HepG2 (cell line): Measurements from ENCODE around the gene LAMC1. TPM values are rescaled to one million over a fixed set of nuclear protein-coding genes. Genes with fewer than 3 reads are reported as not detected.

Source experiments
- ARHGAP35 ChIP-seq: sonication (generic); formaldehyde crosslinking; IDR thresholded peaks from 2 replicates; pipeline ENCODE4 v1.9.0; 2022; ENCODE audit warnings: mild to moderate bottlenecking, inconsistent platforms, moderate library complexity, missing genetic modification reagents, borderline replicate concordance
- CEBPG ChIP-seq: IDR thresholded peaks from 2 replicates; pipeline ENCODE4 v1.6.1; 2016
- HNF4G ChIP-seq, 2 experiments: sonication (generic) in 1 of 2; formaldehyde crosslinking in 1 of 2; IDR thresholded peaks; 2 replicates each; pipeline versions ENCODE4 v1.4.0 to v1.6.1; 2011 to 2020; ENCODE audit warnings: borderline replicate concordance in 2 of 2, low read depth in 2 of 2, mild to moderate bottlenecking in 2 of 2, low read length in 1 of 2, missing genetic modification reagents in 1 of 2, moderate library complexity in 1 of 2
- MAZ ChIP-seq, 2 experiments: sonication (generic) in 1 of 2; formaldehyde crosslinking in 1 of 2; IDR thresholded peaks; 2 replicates each; pipeline versions ENCODE4 v1.5.0 to v1.6.1; 2012 to 2020; ENCODE audit warnings: low read depth in 2 of 2, mild to moderate bottlenecking in 2 of 2, borderline replicate concordance in 1 of 2, improper control_type of control experiment in 1 of 2, low read length in 1 of 2, missing genetic modification reagents in 1 of 2, moderate library complexity in 1 of 2
- ZNF670 ChIP-seq: sonication (generic); formaldehyde crosslinking; IDR thresholded peaks from 2 replicates; pipeline ENCODE4 v1.8.0; 2022; ENCODE audit warnings: mild to moderate bottlenecking, missing genetic modification reagents, borderline replicate concordance
- polyA plus RNA-seq, 8 experiments: library from polyadenylated mRNA; depleted of rRNA in 3 of 8; stranded (reverse) in 7 of 8; unstranded in 1 of 8; fragments of >200 nt; fragmentation: Illumina TruSeq in 4 of 8; extraction: Trizol in 4 of 8; gene quantifications; 2 replicates each; pipeline versions ENCODE4 v1.2.1 to v1.2.3, GENCODE V29; 2011 to 2016; ENCODE audit warnings: low read depth in 4 of 8, missing spikeins in 1 of 8, mixed read lengths in 1 of 8; ENCODE audit not compliant: insufficient read depth in 1 of 8
- total RNA-seq, 5 experiments: library from RNA; depleted of rRNA; stranded (reverse); fragments of >200 nt; fragmentation: Illumina TruSeq; extraction: Trizol; gene quantifications; 2 replicates each; pipeline ENCODE4 v1.2.3, GENCODE V29; 2016; ENCODE audit warnings: low read depth in 1 of 5
- TF ChIP-seq, protein P1 (sequence below): sonication (generic); formaldehyde crosslinking; IDR thresholded peaks from 2 replicates; pipeline ENCODE4 v1.5.1; 2020; ENCODE audit warnings: missing genetic modification reagents, mild to moderate bottlenecking, borderline replicate concordance
- TF ChIP-seq, protein P2 (sequence below): sonication (generic); formaldehyde crosslinking; IDR thresholded peaks from 2 replicates; pipeline ENCODE4 v1.4.0; 2020; ENCODE audit warnings: mild to moderate bottlenecking, missing genetic modification reagents
- TF ChIP-seq, protein P3 (sequence below): IDR thresholded peaks from 2 replicates; pipeline ENCODE4 v1.6.1; 2016; ENCODE audit warnings: low read depth

The LAMC1 gene
- total and polyA plus RNA-seq, 2 of the 13 experiments (the other 11 are each of a cell fraction or from before 2014, with no cell fraction given), result 58.5 to 137 TPM

DNA sequence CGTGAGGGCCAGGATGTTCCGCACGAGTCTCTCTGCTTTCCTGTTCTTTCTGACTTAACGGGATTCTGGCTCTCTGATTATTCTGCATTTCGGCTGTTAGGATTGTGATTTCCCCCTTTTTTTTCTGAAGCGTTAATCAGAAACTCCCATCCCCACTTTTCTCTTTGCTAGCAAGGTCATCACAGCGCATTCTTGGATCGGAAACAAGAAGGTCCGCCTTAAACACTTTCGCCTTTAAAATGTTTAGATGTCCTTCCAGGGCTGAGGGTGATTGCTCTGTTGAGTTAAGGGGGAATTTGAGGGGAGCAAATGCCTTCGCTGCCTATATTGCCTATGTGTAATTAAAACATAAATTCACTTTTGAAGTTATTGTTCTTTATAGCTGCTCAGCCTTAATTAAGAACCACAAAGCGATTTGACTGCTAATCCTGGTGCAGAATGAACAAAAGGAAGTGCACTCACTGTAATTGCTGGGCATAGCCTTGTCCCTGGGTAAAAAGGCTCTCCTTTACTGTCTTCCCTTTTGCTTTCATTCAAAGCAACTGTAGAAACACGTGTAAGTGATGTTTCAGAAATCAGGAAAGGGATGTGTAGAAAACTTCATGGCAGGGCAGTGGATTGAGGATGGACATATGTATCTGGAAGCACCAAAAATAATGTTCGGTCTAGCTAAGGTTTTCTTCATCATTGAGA is 1.2 kb downstream of the LAMC1 start (continued):
- TF ChIP-seq, protein P1, sequence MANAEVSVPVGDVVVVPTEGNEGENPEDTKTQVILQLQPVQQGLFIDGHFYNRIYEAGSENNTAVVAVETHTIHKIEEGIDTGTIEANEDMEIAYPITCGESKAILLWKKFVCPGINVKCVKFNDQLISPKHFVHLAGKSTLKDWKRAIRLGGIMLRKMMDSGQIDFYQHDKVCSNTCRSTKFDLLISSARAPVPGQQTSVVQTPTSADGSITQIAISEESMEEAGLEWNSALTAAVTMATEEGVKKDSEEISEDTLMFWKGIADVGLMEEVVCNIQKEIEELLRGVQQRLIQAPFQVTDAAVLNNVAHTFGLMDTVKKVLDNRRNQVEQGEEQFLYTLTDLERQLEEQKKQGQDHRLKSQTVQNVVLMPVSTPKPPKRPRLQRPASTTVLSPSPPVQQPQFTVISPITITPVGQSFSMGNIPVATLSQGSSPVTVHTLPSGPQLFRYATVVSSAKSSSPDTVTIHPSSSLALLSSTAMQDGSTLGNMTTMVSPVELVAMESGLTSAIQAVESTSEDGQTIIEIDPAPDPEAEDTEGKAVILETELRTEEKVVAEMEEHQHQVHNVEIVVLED, result no peak
- TF ChIP-seq HNF4G (IDR thresholded peaks at IDR 0.05; ENCODE audit: borderline replicate concordance, low read depth, low read length), result no peak
- no peak for TF ChIP-seq HNF4G (CRISPR knock-in tag; IDR thresholded peaks at IDR 0.05; ENCODE audit: borderline replicate concordance, low read depth)
- TF ChIP-seq, protein P2, sequence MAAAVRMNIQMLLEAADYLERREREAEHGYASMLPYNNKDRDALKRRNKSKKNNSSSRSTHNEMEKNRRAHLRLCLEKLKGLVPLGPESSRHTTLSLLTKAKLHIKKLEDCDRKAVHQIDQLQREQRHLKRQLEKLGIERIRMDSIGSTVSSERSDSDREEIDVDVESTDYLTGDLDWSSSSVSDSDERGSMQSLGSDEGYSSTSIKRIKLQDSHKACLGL (CRISPR knock-in tag), result no peak
- TF ChIP-seq, protein P3, sequence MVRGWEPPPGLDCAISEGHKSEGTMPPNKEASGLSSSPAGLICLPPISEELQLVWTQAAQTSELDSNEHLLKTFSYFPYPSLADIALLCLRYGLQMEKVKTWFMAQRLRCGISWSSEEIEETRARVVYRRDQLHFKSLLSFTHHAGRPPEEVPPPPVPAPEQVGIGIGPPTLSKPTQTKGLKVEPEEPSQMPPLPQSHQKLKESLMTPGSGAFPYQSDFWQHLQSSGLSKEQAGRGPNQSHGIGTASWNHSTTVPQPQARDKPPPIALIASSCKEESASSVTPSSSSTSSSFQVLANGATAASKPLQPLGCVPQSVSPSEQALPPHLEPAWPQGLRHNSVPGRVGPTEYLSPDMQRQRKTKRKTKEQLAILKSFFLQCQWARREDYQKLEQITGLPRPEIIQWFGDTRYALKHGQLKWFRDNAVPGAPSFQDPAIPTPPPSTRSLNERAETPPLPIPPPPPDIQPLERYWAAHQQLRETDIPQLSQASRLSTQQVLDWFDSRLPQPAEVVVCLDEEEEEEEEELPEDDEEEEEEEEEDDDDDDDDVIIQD (CRISPR knock-in tag), result no peak
- no peak for TF ChIP-seq CEBPG
- TF ChIP-seq MAZ (IDR thresholded peaks at IDR 0.05; ENCODE audit: borderline replicate concordance, low read depth, low read length), result no peak
- 0 out of 2 replicates have a peak, but pooled peaks have one; percentile 22 for TF ChIP-seq MAZ (CRISPR knock-in tag; IDR thresholded peaks at IDR 0.05; ENCODE audit: low read depth)
- TF ChIP-seq ARHGAP35, result no peak
- 0 out of 2 replicates have a peak, but pooled peaks have one; percentile 5 for TF ChIP-seq ZNF670 (CRISPR knock-in tag)
